OCI-LY1 (cell line): ENCODE measurements around the gene M1AP.

Source experiments
- H2AFZ ChIP-seq: fragments of 200-600 bp; sonication (generic), shearing (Covaris generic); 2 replicates; pipeline ENCODE4 v1.6.0; 2014; ENCODE audit warnings: antibody characterized with exemption, mild to moderate bottlenecking, low read length
- H3F3A ChIP-seq: fragments of 200-600 bp; sonication (generic), shearing (Covaris generic); 2 replicates; pipeline ENCODE4 v1.6.0; 2014; ENCODE audit warnings: mild to moderate bottlenecking, antibody characterized with exemption, low read length, moderate library complexity; ENCODE audit not compliant: insufficient read depth
- H3K27ac ChIP-seq: fragments of 200-600 bp; sonication (generic); 2 replicates; pipeline ENCODE4 v1.5.1; 2014; ENCODE audit warnings: low read length, mixed run types, mild to moderate bottlenecking, low read depth; ENCODE audit not compliant: poor library complexity, severe bottlenecking
- H3K27me3 ChIP-seq: fragments of 200-600 bp; sonication (generic); 2 replicates; pipeline ENCODE4 v1.6.0; 2014; ENCODE audit warnings: antibody characterized with exemption, mild to moderate bottlenecking, low read length, moderate library complexity; ENCODE audit not compliant: insufficient read depth
- H3K36me3 ChIP-seq: fragments of 200-600 bp; sonication (generic); 2 replicates; pipeline ENCODE4 v1.6.1; 2014; ENCODE audit warnings: mild to moderate bottlenecking, antibody characterized with exemption, low read length, moderate library complexity, mixed read lengths; ENCODE audit not compliant: insufficient read depth
- H3K4me1 ChIP-seq: fragments of 200-600 bp; sonication (generic); 2 replicates; pipeline ENCODE4 v1.5.1; 2014; ENCODE audit warnings: mild to moderate bottlenecking, low read length, moderate library complexity; ENCODE audit not compliant: insufficient read depth, severe bottlenecking
- H3K4me2 ChIP-seq: fragments of 200-600 bp; sonication (generic), shearing (Covaris generic); 2 replicates; pipeline ENCODE4 v1.6.1; 2014; ENCODE audit warnings: low read length
- H3K4me3 ChIP-seq: fragments of 200-600 bp; sonication (generic); 2 replicates; pipeline ENCODE4 v1.5.1; 2014; ENCODE audit warnings: low read length, low read depth, mild to moderate bottlenecking, mixed read lengths; ENCODE audit not compliant: poor library complexity, severe bottlenecking
- H3K79me2 ChIP-seq: fragments of 200-600 bp; shearing (Covaris generic); 2 replicates; pipeline ENCODE4 v1.6.1; 2016; ENCODE audit warnings: mixed run types, low read length, mixed read lengths; ENCODE audit not compliant: insufficient read depth
- H3K9ac ChIP-seq: fragments of 200-600 bp; sonication (generic), shearing (Covaris generic); 2 replicates; pipeline ENCODE4 v1.6.1; 2014; ENCODE audit warnings: mild to moderate bottlenecking, low read length, mixed read lengths
- H3K9me2 ChIP-seq: fragments of 200-600 bp; sonication (generic), shearing (Covaris generic); 2 replicates; pipeline ENCODE4 v1.6.1; 2014; ENCODE audit warnings: low read depth, mild to moderate bottlenecking, low read length, mixed read lengths
- H3K9me3 ChIP-seq: fragments of 200-600 bp; shearing (Covaris generic); 2 replicates; pipeline ENCODE4 v1.6.1; 2014; ENCODE audit warnings: low read length, mixed read lengths
- H4K20me1 ChIP-seq: fragments of 200-600 bp; sonication (generic), shearing (Covaris generic); 2 replicates; pipeline ENCODE4 v1.6.0; 2016; ENCODE audit warnings: mild to moderate bottlenecking, low read length; ENCODE audit not compliant: insufficient read depth
- EZH2 ChIP-seq: fragments of 200-600 bp; sonication (generic), shearing (Covaris generic); IDR thresholded peaks from 2 replicates; pipeline ENCODE4 v1.8.0; 2017; ENCODE audit warnings: borderline replicate concordance, mixed run types, mild to moderate bottlenecking, antibody characterized with exemption, low read length, moderate library complexity, mixed read lengths
- TF ChIP-seq, protein P1 (sequence below): fragments of 200-600 bp; sonication (generic), shearing (Covaris generic); IDR thresholded peaks from 2 replicates; pipeline ENCODE4 v1.5.1; 2017; ENCODE audit warnings: mild to moderate bottlenecking, antibody characterized with exemption, low read length, moderate library complexity, mixed read lengths

Gene M1AP

DNA sequence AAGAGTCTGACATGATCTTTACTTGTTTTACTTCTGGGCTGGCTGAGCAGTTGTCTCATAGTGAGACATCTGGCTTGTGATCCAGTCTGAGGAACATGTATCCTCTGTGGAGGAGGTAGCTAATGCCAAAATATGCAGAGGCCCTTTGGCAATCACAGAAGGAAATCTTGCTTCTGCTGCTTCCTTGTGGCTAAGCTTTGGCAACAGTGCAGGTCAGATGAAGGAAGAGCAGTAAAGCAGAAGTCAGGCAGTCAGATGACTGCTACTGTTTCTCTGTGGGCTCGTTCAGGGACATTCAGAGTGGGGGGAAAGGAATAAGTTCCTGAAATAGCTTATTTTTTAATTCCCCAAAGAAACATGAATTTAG, 71.3 kb downstream of the M1AP start:
- Histone ChIP-seq H3K36me3 (no peaks in the 10 kb centered on the region), H3K27ac (no peak overlapping the region), H2AFZ (no peak overlapping the region), H3K4me1 (peaks cover 14% of the 10 kb centered on the region), H3K79me2 (no peaks in the 10 kb centered on the region), H4K20me1 (no peaks in the 10 kb centered on the region), H3F3A (no peaks in the 10 kb centered on the region), H3K9me2 (no peaks in the 10 kb centered on the region), H3K9me3 (no peaks in the 10 kb centered on the region), H3K4me2 (no peak overlapping the region), H3K9ac (no peak overlapping the region), H3K4me3 (no peak overlapping the region), H3K27me3 (no peaks in the 10 kb centered on the region)
- TF ChIP-seq EZH2, result no peak
- TF ChIP-seq, protein P1, sequence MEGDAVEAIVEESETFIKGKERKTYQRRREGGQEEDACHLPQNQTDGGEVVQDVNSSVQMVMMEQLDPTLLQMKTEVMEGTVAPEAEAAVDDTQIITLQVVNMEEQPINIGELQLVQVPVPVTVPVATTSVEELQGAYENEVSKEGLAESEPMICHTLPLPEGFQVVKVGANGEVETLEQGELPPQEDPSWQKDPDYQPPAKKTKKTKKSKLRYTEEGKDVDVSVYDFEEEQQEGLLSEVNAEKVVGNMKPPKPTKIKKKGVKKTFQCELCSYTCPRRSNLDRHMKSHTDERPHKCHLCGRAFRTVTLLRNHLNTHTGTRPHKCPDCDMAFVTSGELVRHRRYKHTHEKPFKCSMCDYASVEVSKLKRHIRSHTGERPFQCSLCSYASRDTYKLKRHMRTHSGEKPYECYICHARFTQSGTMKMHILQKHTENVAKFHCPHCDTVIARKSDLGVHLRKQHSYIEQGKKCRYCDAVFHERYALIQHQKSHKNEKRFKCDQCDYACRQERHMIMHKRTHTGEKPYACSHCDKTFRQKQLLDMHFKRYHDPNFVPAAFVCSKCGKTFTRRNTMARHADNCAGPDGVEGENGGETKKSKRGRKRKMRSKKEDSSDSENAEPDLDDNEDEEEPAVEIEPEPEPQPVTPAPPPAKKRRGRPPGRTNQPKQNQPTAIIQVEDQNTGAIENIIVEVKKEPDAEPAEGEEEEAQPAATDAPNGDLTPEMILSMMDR, result no peak

DNA sequence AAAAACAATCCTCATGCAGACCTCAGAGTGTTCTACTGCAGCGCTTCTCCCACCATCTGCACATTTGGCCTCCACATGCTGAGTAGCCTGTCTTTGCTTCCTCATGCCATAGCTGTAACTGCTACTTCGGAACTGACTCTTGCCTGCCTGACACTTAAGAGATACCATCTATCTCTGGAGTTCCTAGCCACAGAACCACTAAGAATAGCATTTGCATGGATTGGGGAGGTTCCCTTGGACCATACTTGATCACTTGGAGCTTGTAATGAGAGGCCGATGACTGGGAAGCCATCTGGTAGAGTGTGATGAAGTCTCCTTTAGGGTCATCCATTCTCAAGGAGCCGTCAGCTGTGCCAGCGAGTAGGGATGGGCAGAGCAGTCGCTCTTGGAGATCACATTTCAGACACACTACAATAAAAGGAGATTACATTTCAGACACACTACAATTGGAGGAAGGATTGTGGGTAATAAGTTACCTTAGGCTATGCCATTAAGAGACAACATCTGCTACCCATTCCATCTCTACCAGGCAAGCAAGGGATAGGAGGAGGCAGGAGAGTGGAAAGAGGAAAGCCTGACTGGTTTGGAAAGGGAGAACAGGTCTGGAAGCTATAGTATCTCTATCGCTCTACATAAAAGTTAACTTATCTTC, 71.8 kb downstream of the M1AP start:
- Histone ChIP-seq H3F3A (no peaks in the 10 kb centered on the region), H3K27ac (no peak overlapping the region), H3K9me3 (no peaks in the 10 kb centered on the region), H3K4me2 (no peak overlapping the region), H3K4me1 (peaks cover 19% of the 10 kb centered on the region), H3K4me3 (no peak overlapping the region), H2AFZ (no peak overlapping the region), H3K9ac (no peak overlapping the region), H3K36me3 (no peaks in the 10 kb centered on the region), H3K27me3 (no peaks in the 10 kb centered on the region), H4K20me1 (no peaks in the 10 kb centered on the region), H3K79me2 (no peaks in the 10 kb centered on the region), H3K9me2 (no peaks in the 10 kb centered on the region)
- TF ChIP-seq EZH2, result no peak

DNA sequence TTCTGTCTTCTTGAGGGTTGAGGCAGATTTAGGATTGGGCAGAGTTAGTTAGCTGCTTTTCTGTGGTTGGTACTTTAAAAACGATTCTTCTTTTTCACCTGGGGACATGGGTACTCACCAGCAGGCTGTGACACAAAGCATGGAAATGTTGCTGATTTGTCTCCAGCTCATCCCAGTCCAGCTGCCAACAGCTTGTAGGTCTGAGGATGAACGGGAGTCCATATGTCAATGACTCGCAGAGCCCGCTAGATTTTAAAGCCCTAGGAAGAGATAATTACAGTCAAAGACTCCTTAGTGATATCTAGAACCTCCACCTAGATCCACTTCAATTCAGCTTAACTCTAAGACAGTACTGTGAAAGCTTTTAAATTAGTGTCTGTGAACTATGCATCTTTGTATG, 72.8 kb downstream of the M1AP start:
- no peaks in the 10 kb centered on the region for H4K20me1 ChIP-seq
- H3K4me1 ChIP-seq, result peaks cover 25% of the 10 kb centered on the region
- H3K36me3 ChIP-seq, result no peaks in the 10 kb centered on the region
- no peak overlapping the region for H3K4me3 ChIP-seq
- H3K27me3 ChIP-seq, result no peaks in the 10 kb centered on the region
- H3K4me2 ChIP-seq, result no peak overlapping the region
- no peaks in the 10 kb centered on the region for H3K79me2 ChIP-seq
- no peak for TF ChIP-seq EZH2
- no peaks in the 10 kb centered on the region for H3F3A ChIP-seq
- H3K27ac ChIP-seq, result no peak overlapping the region
- H3K9me2 ChIP-seq, result no peaks in the 10 kb centered on the region
- no peak overlapping the region for H3K9ac ChIP-seq
- no peaks in the 10 kb centered on the region for H3K9me3 ChIP-seq
- no peak overlapping the region for H2AFZ ChIP-seq

DNA sequence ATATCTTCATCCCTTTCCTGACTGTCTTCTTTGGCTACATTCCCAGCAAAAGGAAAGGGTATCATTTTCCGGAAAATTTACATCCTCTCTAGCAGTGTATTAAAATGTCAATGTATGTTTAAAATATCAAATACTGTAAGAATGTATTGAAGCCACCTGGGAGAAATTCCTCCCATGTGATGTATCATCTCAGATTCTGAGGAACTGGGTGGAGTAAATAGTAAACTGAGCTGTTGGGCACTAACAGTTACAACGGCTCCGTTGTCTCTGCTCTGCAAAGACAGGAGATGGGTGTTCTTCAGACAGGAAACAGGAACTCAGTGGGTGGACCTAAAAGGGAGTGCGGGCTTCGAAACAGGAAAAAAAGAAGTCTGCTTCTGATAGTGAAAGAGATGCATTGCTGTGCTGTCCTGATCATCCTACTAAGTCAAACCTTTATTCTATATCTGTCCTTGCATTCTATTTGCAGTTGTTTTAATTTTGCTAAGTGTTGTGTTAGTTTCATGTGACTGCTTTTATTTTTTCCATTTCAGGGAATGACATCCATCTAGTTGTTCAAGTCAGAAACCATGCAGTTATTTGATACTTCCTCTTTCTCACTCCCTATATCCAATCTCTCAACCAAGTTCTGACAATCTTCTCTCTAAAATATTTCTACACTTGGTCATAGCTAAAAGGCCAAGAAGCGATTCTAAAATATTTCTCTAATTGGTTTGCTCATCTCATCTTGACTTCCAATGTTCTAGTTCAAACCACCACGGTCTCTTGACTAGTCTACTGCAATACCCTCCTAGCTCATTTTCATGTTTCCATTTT, 74.2 kb downstream of the M1AP start:
- peak overlapping the region; percentile 40 for H3K4me2 ChIP-seq
- H3K9me3 ChIP-seq, result no peaks in the 10 kb centered on the region
- TF ChIP-seq, protein P1, result no peak
- TF ChIP-seq EZH2, result no peak
- peaks cover 25% of the 10 kb centered on the region for H3K4me1 ChIP-seq
- H3K79me2 ChIP-seq, result no peaks in the 10 kb centered on the region
- H3K9ac ChIP-seq, result no peak overlapping the region
- no peaks in the 10 kb centered on the region for H3K9me2 ChIP-seq
- H3F3A ChIP-seq, result no peaks in the 10 kb centered on the region
- H3K27me3 ChIP-seq, result no peaks in the 10 kb centered on the region
- peak overlapping the region; percentile 93 for H2AFZ ChIP-seq
- no peaks in the 10 kb centered on the region for H3K36me3 ChIP-seq
- H3K27ac ChIP-seq, result no peak overlapping the region
- no peaks in the 10 kb centered on the region for H4K20me1 ChIP-seq
- peak overlapping the region; percentile 32 for H3K4me3 ChIP-seq
